ENCODE data around the gene GLRA2.

GRCh38 chrX:14581081-14581480 is 51.7 kb downstream of the GLRA2 start:
- TF ChIP-seq CTCF (IDR thresholded peaks at IDR 0.05) = no peak
- no peak for TF ChIP-seq POLR2A (IDR thresholded peaks at IDR 0.05)
